HG03159 (cell line): ENCODE data around the gene CSDE1.
"Not testable (repeated sequence)": the region's sequence is repeated elsewhere in the genome, so short reads cannot be mapped to it uniquely, and the experiment has no call there.

Experiments
- ATAC-seq: cut with Tn5 transposase; IDR thresholded peaks from one replicate; pipeline ENCODE4 v1.9.1; 2021; ENCODE audit warnings: mild to moderate bottlenecking, moderate library complexity; ENCODE audit not compliant: unreplicated experiment

The CSDE1 gene

GRCh38 chr1:114757455-114758255 lies at the start of gene CSDE1:
Gene CSDE1 (minus strand): TSS chr1:114757984. CDS start chr1:114739890, 18,094 bp downstream.
- ATAC-seq, result peak; percentile 82

DNA sequence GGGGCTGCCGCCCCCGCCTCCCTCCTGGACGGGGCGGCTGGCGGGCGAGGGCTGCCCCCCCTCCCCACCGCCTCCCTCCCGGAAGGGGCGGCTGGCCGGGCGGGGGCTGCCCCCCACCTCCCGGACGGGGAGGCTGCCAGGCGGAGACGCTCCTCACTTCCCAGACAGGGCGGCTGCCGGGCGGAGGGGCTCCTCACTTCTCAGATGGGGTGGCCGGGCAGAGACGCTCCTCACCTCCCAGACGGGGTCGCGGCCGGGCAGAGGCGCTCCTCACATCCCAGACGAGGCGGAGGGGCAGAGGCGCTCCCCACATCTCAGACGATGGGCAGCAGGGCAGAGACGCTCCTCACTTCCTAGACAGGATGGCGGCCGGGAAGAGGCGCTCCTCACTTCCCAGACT lies 46.7 kb upstream of the CSDE1 start:
- ATAC-seq, result not testable (repeated sequence)

DNA sequence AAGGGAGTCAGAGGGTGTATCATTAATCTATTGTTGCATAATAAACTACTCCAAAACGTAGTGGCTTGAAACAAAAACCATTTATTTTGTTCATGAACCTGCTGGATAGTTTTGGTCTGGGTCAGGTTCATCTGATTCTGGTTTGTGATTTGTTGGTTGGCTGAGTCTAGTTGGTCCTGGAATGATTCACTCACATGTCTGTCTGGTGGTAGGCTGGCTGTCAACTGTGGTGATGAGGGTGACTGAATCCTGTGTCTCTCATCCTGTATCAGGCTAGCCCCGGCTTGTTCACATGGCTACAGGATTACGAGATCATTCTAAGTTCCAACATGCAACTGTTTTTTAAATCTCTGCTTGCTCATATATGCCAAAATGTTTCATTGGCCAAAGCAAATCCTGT lies 45.2 kb upstream of the CSDE1 start:
- ATAC-seq, result no peak

GRCh38 chr1:114794038-114794437 lies 36.3 kb upstream of the CSDE1 start:
- ATAC-seq, result no peak

DNA sequence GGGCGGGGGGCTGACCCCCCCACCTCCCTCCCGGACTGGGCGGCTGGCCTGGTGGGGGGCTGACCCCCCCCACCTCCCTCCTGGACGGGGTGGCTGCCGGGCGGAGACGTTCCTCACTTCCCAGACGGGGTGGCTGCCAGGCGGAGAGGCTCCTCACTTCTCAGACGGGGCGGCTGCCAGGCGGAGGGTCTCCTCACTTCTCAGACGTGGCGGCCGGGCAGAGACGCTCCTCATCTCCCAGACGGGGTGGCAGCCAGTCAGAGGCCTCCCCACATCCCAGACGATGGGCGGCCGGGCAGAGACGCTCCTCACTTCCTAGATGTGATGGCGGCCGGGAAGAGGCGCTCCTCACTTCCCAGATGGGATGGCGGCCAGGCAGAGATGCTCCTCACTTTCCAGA lies 32.8 kb upstream of the CSDE1 start:
- ATAC-seq, result not testable (repeated sequence)

- ATAC-seq, result not testable (repeated sequence)
These were observed 28.7 kb upstream of the CSDE1 start for GRCh38 chr1:114786440-114786839.

GRCh38 chr1:114782476-114782875 lies 24.7 kb upstream of the CSDE1 start:
- no peak for ATAC-seq

DNA sequence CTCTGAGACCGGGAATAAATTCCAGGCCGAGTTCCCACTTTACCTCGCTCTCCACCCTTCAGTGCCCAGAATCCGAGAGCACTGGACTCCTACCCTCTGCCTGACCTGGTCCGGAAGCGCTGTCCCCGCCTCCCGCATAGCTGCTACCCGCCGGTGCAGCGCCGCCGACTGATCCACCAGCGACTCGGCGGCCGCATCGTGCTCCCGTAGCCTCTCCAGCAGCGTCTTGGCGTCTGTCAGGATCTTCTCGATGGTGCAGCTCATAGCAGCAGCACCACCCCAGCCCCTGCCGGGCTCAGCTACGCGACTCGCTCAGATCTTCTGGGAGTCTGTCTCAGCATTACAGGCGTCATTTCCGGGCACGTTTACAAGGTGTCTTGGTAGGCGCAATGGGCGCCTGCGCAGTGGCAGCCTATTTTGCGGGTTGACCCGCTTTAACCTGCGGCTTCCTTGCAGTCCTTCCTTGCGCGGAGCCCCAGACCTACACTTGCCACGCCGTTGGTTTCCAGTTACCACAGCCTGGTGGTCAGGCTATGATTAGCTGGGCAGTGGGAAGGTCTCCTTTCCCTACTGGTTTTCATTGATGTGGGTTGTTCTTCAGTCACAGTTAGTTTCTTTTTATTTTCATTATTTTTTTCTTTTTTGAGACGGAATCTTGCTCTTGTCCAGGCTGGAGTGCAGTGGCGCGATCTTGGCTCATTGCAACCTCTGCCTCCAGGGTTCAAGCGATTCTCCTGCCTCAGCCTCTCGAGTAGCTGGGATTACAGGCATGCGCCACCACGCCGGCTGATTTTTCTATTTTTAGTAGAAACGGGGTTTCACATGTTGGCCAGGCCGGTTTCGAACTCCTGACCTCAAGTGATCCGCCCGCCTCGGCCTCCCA lies 22.8 kb upstream of the CSDE1 start, which contains the start of gene SIKE1:
Gene SIKE1 (minus strand): TSS at position 342 of the 883 bp plus-strand sequence. CDS start 78 bp downstream, at position 264.
- peak; percentile 100 for ATAC-seq

GRCh38 chr1:114779722-114780121 lies 21.9 kb upstream of the CSDE1 start:
- ATAC-seq, result no peak

- ATAC-seq, result not testable (repeated sequence)
These were observed 18.9 kb upstream of the CSDE1 start for GRCh38 chr1:114776726-114777125.

DNA sequence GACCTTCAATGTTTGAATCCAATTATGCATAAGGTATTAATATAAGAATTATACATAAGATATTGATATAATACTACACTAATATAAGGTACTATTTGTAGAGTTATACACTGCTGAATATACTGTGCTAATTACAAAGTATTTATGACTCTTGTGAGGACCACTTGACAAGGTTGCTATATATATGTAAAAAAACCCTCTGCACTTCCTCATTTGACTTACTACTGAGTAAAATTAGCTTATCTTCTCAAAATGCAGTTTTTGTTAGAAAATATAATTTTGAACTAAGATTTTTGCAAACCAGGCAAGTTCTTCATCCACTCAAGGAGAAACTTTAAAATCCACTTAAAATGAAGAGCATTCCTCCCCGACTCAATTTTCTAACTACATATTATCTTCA lies 14.2 kb upstream of the CSDE1 start:
- no peak for ATAC-seq

GRCh38 chr1:114770989-114771388 lies 13.2 kb upstream of the CSDE1 start:
- ATAC-seq, result no peak

- ATAC-seq, result no peak
These were observed 6.9 kb upstream of the CSDE1 start for GRCh38 chr1:114764689-114765088.

GRCh38 chr1:114758256-114758832 lies 560 bp upstream of the CSDE1 start:
- ATAC-seq, result no peak

- ATAC-seq, result no peak
These were observed 782 bp downstream of the CSDE1 start for GRCh38 chr1:114756949-114757454.

DNA sequence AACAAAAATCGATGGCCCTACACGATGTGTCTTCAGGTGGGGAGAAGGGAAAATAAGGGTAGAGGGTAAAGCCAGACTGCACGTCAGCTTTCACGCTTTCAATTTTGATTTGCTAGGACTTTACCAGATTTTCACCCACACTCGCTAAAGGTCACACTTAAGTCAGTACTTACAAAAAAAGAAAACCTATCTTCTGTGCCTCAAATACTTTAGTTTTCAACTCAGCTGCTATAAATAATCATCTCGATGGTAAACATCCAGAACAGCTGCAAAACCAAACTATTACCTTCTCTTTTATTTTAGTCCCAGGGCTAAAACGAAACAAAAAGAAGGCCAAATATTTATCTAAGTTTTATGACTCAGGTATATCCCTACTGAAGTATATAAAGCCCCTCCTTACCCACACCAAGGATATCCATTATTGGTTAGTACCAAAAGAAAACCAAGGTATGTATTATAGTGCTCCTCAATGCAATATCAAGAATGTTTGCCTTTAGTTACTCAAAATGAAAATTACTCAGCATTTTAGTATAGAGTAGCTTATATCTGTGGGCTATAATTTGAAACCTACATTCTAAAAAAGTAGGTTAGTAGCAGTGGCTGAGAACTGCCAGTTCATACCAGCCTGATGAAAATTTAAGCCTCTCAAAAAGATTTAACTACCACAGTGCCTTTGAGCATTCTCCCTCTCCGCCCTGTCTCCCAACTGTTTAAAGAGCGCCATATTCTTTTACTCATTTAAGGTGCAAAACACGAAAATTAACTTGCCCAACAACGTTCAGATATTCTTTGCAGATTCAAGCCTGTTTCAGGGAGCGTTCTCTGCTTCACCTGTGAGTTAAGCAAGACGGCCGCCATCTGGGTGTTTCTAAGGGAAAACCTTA lies 1.5 kb downstream of the CSDE1 start:
- no peak for ATAC-seq

DNA sequence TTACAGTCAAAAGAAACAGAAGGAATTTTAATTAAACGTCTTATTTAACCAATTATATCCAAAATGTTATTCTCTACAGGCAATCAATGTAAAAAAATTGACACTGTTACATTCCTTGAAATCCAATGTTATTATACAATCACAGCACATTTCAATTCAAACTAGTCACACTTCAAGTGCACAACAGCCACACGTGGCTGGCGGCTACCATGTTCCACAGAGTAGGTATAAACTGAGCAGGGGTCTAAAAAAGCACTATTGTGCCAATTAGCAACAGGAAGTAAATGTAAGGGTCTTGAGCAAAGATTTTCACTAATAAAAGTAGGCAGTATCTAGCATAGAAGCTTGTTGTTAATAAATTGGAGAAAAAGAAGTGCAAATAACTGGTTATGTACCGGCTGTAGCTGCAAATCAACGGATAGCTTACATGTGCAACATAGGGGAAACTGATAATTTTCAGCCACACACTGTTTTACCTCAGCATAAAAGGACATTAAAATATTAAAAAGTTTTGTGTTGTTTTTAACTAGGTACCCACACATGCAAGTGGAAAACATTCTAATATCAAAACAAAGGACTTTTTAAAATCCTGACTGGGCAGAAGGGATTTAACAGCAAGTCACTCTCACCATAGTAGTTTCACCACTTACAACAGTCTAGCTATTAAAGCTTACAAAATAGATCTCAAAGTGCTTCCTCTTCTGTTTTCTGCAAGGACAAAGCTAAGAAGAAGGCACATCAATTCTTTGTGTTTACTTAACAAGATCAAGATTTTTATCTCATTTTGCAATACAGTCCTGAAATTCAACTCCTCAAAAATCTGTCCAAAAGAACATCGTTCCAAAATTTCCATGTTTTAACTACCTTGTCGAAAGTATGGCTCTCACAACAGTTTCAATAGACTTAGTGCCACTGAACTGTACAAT lies 2.5 kb downstream of the CSDE1 start:
- ATAC-seq, result no peak

GRCh38 chr1:114753702-114754101 lies 4.1 kb downstream of the CSDE1 start:
- not testable (repeated sequence) for ATAC-seq

DNA sequence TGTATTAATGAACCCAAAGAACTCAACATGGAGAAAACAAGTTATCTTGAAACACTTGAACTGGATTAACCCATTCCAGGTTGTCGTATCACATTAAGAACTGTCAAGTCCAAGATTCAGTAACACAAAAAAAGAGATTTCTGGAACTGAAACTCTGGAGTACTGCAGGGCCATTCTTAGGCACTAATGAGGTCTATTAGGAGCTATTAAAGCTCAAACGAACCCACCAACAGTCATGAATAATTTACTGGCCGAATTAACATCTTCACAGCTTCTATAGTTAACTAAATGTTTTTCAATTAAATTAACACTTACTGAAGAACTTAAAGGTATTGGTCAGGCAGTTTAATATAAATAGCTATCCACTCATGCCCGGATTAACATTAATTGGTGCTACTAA lies 4.6 kb downstream of the CSDE1 start:
- no peak for ATAC-seq
